ENCODE results near the gene ANG. TPM values are rescaled to one million over a fixed set of nuclear protein-coding genes. Genes with fewer than 3 reads are reported as not detected.
A peak's percentile ranks its signal among the peaks of the same experiment; 100 is the strongest.

The ANG gene
- total RNA-seq, 2 donors from 2014 or later = 0.40 TPM; not detected in 1

DNA sequence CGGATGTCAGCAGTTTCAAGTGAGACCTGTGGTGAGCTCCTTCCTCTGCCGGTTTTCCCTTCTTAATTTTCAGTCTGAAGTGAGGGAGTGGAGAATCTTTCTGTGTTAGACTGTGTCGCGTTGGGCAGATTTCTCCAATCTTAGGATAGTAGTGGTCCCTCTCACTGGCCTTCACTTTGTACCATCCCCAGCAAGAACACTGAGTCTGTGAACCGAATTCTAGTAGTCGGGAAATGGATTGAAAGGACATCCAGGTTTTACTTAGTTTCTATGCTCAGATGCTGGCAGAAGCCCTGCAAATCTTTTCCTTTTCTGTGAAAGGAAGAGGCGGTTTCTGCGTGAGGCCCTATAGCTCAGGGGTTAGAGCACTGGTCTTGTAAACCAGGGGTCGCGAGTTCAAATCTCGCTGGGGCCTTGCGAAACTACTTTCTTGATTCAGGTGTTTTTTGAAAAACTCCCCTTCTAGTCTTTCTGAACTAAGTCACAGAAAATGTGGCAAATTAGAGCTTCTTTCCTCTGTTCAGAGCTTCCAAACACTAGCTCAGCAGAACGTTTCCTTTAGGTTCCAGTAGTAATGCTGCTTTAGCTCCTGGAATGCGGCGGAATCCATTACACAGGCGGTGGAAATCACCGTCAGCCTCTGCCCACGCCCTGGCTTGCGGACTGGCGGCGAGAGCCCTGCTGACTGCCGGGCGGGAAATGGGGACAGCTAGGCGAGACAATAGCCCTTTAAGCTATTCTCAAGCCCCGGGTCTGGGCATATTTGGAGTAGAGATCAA, 7.0 kb upstream of the ANG start:
- ATAC-seq (peak; percentile 38), DNase-seq (peak; percentile 46 to 82 (median 77))
- H3K9me3 ChIP-seq (ENCODE audit: control insufficient read depth, low read length, poor library complexity, severe bottlenecking) = no peaks in the 10 kb centered on the region
- Mint-ChIP-seq H3K4me3 (no peak overlapping the region), H3K27ac (no peak overlapping the region), H3K36me3 (ENCODE audit: low read depth) (no peaks in the 10 kb centered on the region), H3K27me3 (no peaks in the 10 kb centered on the region), H3K4me1 (peaks cover 26% of the 10 kb centered on the region)

DNA sequence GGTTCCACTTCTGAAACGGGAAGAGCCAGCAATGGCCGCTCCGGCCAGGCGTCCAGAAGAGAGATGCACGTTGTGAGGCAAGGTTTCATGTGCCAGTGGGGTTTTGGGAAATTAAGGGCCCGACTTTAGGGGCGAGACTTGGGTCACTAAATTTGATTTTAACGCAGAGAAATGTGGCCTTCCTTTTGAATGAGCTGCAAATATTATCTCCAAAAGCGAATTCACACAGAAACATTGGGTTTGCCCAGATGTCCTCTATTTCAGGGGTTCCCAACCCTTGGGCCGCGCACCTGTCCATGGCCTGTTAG, 6.5 kb upstream of the ANG start:
- no peaks in the 10 kb centered on the region for H3K27me3 Mint-ChIP-seq
- ATAC-seq (no peak), DNase-seq (no peak)
- no peak overlapping the region for H3K4me3 Mint-ChIP-seq
- H3K9me3 ChIP-seq (ENCODE audit: control insufficient read depth, low read length, poor library complexity, severe bottlenecking) = no peaks in the 10 kb centered on the region
- H3K36me3 Mint-ChIP-seq (ENCODE audit: low read depth) = no peaks in the 10 kb centered on the region
- H3K27ac Mint-ChIP-seq = no peak overlapping the region
- H3K4me1 Mint-ChIP-seq = peaks cover 26% of the 10 kb centered on the region

DNA sequence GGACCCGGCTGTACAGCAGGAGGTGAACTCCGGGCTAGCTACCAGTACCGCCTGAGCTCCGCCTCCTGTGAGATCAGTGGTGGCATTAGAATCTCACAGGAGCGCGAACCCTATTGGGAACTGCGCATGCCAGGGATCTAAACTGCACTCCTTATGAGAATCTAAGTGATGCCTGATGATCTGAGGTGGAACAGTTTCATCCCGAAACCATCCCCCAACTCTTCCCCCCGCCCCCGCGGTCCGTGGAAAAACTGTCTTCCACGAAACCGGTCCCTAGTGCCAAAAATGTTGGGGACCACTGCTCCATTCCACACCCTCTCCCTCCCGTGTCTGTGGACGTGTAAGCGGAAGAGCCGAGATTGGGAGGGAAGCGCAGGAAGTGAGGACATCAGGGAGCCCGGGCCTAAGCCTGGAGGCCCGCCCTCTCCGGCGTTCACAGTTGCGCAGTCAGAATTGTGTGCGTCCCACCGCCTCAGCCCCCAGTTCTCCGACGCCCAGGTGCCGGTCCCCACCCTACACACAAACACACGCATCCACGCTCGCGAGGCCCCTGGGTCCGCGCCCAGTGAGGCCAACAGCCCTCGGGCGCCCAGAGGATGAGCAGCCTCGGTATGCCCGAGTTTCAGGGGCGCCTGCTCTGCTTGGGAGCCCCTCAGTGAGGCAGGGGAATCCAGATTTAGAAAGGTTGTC, 6.0 kb upstream of the ANG start:
- peak; percentile 59 to 74 (median 66) for DNase-seq
- ATAC-seq = peak; percentile 67
- Mint-ChIP-seq H3K4me1 (peaks cover 26% of the 10 kb centered on the region), H3K4me3 (no peak overlapping the region), H3K27me3 (no peaks in the 10 kb centered on the region), H3K27ac (no peak overlapping the region), H3K36me3 (ENCODE audit: low read depth) (no peaks in the 10 kb centered on the region)
- no peaks in the 10 kb centered on the region for H3K9me3 ChIP-seq (ENCODE audit: control insufficient read depth, low read length, poor library complexity, severe bottlenecking)

DNA sequence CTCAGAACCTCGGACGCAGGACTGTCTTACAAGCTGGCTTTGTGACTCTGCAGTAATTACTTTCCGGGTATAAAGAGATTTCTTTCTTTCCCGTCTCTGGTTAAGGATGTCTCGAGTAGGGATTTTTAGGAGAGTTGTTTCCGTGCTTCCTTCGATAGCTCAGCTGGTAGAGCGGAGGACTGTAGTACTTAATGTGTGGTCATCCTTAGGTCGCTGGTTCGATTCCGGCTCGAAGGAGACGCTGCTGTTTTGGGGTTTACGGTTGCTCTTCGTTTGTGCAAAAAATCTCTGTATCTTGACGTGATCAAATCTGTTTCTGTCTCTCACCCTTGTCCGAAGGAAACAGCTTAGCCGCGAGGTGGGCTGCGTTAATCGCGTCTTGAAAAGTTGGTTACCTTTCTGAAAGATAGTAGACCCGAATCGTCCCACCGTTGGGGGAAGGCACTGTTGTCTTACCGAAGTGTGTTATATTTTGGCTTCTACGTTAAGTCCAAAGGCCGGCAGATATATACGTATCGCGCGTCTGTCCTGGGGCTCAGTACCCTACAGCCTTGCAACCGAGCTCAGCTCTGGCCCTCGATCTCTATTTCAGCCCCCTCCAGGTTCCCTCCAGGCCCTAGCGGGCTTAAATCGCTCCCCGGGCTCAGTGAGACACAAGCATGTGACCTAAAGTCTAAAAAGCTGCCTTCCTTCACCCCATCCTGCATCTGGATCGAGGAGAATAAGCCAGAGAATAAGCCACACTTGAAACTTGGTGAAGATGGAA, 5.3 kb upstream of the ANG start:
- DNase-seq (peak; percentile 31 to 61 (median 51)), ATAC-seq (peak; percentile 51)
- no peak overlapping the region for H3K4me3 Mint-ChIP-seq
- no peaks in the 10 kb centered on the region for H3K36me3 Mint-ChIP-seq (ENCODE audit: low read depth)
- no peaks in the 10 kb centered on the region for H3K27me3 Mint-ChIP-seq
- H3K9me3 ChIP-seq (ENCODE audit: control insufficient read depth, low read length, poor library complexity, severe bottlenecking) = no peaks in the 10 kb centered on the region
- H3K27ac Mint-ChIP-seq = no peak overlapping the region
- H3K4me1 Mint-ChIP-seq = peaks cover 26% of the 10 kb centered on the region

GRCh38 chr14:20683891-20684661, 4.5 kb upstream of the ANG start, which contains the start of gene RNASE4:
TSS of gene RNASE4 (plus strand) at chr14:20684560. CDS start at chr14:20699372, 14,812 bp downstream.
- peak; percentile 42 for ATAC-seq
- peak; percentile 64 to 76 (median 69) for DNase-seq
- H3K27ac Mint-ChIP-seq = no peak within 1 kb of the TSS
- H3K9me3 ChIP-seq (ENCODE audit: control insufficient read depth, low read length, poor library complexity, severe bottlenecking) = no peaks in the 10 kb centered on the region
- peaks cover 26% of the 10 kb centered on the region for H3K4me1 Mint-ChIP-seq
- no peaks in the 10 kb centered on the region for H3K36me3 Mint-ChIP-seq (ENCODE audit: low read depth)
- H3K27me3 Mint-ChIP-seq = no peaks in the 10 kb centered on the region
- H3K4me3 Mint-ChIP-seq = peak within 1 kb of the TSS; percentile 47

DNA sequence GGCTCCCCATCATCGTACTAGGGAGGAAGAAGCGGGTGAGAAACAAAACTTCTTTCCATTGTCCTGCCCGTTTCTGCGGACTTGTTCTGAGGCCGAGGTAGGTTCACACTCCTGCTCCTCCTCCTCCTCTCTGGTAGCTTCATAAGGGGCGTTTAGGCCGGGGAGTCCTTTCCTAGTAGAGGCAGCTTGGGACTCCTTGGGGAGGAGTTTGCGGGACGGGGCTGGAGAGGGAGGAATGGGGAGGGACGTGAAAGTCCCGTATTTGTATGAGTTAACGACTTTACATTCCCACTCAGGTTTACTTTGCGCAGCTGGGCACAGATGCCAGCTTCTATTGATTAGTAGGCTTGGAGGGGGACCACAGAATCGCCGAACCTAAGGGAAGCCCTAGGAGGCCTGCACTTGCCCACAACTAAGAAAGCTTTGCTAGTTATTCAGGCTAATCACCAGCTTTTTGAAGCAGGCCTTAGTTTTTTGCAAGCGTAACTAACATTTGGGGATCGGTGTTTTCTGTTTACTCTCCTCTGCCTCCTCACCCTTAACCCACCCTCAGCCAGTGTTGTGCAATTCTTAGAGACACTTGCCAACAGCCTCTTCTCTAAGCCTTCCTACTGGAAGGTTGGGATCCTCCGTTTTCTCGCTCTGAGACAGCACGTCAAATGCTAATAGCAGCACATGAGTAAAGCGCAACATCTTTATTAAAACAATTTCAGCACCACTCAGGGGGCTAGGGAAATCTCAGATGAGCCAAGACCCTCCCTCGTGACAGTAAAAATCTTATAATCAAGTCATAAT, 3.7 kb upstream of the ANG start:
- H3K4me3 Mint-ChIP-seq = peak overlapping the region; percentile 47
- no peak for ATAC-seq
- H3K9me3 ChIP-seq (ENCODE audit: control insufficient read depth, low read length, poor library complexity, severe bottlenecking) = no peaks in the 10 kb centered on the region
- H3K27ac Mint-ChIP-seq = no peak overlapping the region
- peaks cover 28% of the 10 kb centered on the region for H3K4me1 Mint-ChIP-seq
- no peak for DNase-seq
- H3K36me3 Mint-ChIP-seq (ENCODE audit: low read depth) = no peaks in the 10 kb centered on the region
- H3K27me3 Mint-ChIP-seq = no peaks in the 10 kb centered on the region

GRCh38 chr14:20686386-20687143, 2.0 kb upstream of the ANG start:
- no peak overlapping the region for H3K27ac Mint-ChIP-seq

DNA sequence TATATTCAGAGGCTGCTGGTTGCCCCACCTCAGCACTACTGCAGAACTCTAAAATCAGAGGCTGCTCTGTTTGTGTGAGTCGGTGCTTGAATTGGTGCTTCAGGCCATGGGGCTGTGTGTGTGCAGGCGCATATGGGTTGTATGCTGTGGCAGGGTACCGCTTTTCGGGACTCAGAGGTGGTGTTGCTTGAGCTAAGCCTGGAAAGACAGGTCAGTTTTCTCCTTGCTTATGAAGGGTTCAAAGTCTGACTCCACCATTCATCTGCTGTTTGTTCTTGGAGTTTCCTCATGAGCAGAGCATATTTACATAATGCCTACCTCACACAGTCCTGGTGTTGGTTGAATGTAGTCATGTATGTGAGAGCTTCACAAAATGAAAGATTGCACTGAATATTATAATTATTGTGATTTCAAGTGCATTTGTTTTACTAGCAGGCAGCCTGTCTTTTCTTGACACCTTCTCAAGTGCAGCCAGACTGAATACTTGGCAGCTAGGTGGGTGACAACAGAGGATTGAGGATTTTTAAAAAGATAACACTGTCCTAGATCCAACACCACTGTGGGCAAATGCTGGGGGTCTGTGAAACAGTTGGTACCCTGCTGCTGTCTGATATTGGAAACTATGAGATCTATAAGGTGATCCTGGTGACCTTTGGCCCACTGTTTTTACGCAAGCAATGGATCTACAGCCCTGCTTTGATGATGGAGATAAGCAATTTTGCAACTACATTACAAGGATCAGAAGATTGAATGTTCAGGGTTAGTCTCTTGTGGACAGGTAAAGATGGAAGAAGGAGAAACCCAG, 1.0 kb upstream of the ANG start:
- no peak overlapping the region for H3K27ac Mint-ChIP-seq
- H3K4me1 Mint-ChIP-seq = peaks cover 12% of the 10 kb centered on the region
- no peaks in the 10 kb centered on the region for H3K36me3 Mint-ChIP-seq (ENCODE audit: low read depth)
- ATAC-seq (no peak), DNase-seq (no peak)
- H3K27me3 Mint-ChIP-seq = no peaks in the 10 kb centered on the region
- no peak overlapping the region for H3K4me3 Mint-ChIP-seq
- no peaks in the 10 kb centered on the region for H3K9me3 ChIP-seq (ENCODE audit: control insufficient read depth, low read length, poor library complexity, severe bottlenecking)

More at GRCh38 chr14:20686386-20687143, 2.0 kb upstream of the ANG start:
- DNase-seq (no peak), ATAC-seq (no peak)
- H3K4me1 Mint-ChIP-seq = peaks cover 17% of the 10 kb centered on the region
- H3K9me3 ChIP-seq (ENCODE audit: control insufficient read depth, low read length, poor library complexity, severe bottlenecking) = no peaks in the 10 kb centered on the region
- no peak overlapping the region for H3K4me3 Mint-ChIP-seq
- no peaks in the 10 kb centered on the region for H3K27me3 Mint-ChIP-seq
- no peaks in the 10 kb centered on the region for H3K36me3 Mint-ChIP-seq (ENCODE audit: low read depth)

DNA sequence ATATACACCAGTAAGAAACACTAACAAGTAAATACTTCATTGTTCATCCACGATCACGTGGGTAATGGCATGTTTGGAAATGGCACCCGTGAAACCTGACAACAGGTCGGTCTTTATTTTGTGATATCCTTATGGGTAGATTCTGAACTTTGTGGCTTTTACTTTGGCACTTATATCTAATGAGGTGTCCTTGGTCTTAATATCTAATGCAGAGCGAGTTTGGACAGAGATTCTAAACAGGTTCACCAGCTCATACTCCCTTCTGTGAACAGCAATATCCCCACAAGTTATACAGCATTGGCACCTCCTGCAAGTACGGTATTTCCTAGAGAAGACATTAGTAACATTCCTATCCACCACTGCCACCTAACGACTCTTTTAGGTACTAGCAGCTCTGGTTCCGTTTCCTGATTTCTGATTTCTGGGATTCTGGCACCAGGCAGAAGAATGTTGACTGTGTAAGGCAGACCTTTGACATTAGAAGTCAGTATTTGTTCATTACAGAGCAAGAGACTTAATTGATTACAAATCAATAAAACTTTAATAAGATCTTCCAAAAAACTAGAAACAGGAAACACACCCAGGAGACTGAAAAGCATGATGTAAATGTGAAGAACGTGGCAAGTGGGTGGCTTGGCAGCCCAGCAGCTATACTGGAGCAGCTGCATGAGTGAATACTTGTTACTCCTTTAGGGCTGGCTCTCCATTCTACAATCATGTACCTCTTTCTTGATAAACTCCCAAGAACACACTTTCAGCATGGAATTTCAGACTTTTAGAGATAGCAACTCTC, 2.5 kb downstream of the ANG start:
- Mint-ChIP-seq H3K27ac (no peak overlapping the region), H3K4me1 (peaks cover 8% of the 10 kb centered on the region), H3K4me3 (no peak overlapping the region), H3K27me3 (no peaks in the 10 kb centered on the region), H3K36me3 (ENCODE audit: low read depth) (no peaks in the 10 kb centered on the region)
- H3K9me3 ChIP-seq (ENCODE audit: control insufficient read depth, low read length, poor library complexity, severe bottlenecking) = no peaks in the 10 kb centered on the region
- DNase-seq (peak in 1 of 3 donors; percentile 21), ATAC-seq (peak; percentile 96)

DNA sequence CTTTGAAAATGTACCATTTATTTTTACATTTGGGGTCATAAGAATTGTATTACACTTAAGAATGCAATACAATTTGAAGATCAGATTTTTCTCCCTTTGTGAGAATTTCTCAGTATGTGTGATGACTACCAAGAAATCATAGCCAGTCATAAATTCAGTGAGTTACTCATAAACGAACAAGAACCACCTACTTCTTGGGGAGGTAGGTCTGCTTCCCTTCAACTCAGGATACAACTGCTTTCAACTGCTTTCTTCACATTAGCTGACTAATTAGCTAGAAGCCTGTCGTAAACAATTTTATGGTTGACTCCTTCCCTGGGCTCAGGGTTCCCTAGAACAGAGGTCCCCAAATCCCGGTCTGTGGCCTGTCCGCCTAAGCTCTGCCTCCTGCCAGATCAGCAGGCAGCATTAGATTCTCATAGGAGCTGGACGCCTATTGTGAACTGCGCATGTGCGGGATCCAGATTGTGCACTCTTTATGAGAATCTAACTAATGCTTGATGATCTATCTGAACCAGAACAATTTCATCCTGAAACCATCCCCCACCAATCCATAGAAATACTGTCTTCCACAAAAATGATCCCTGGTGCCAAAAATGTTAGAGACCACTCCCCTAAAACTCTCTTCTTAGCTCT, 3.7 kb downstream of the ANG start:
- no peak for DNase-seq
- Mint-ChIP-seq H3K27me3 (no peaks in the 10 kb centered on the region), H3K4me3 (no peak overlapping the region), H3K27ac (no peak overlapping the region), H3K4me1 (peaks cover 6% of the 10 kb centered on the region), H3K36me3 (ENCODE audit: low read depth) (no peaks in the 10 kb centered on the region)
- no peak for ATAC-seq
- no peaks in the 10 kb centered on the region for H3K9me3 ChIP-seq (ENCODE audit: control insufficient read depth, low read length, poor library complexity, severe bottlenecking)

All from T-helper 17 cell (primary cell).